Brain microvascular endothelial cell (primary cell): Measurements from ENCODE around the gene DENND10.
"Not testable (repeated sequence)": the region's sequence is repeated elsewhere in the genome, so short reads cannot be mapped to it uniquely, and the experiment has no call there.

Experiments
- DNase-seq: peaks from one replicate; pipeline ENCODE4 v3.0.0-alpha.2; 2020
- H3K27ac ChIP-seq: fragments of 250-450 bp; sonication (Bioruptor Pico); 2 replicates; pipeline ENCODE4 v1.5.1; 2020; ENCODE audit warnings: mild to moderate bottlenecking, moderate library complexity
- H3K27me3 ChIP-seq: fragments of 250-450 bp; sonication (Bioruptor Pico); replicated peaks from 2 replicates; pipeline ENCODE4 v1.5.1; 2020; ENCODE audit warnings: mild to moderate bottlenecking
- H3K36me3 ChIP-seq: fragments of 250-450 bp; sonication (Bioruptor Pico); replicated peaks from 2 replicates; pipeline ENCODE4 v1.5.1; 2020; ENCODE audit warnings: mild to moderate bottlenecking
- H3K4me3 ChIP-seq: 2 replicates; pipeline ENCODE4 v1.5.1; 2011; ENCODE audit warnings: low read depth, mild to moderate bottlenecking, control low read depth, low read length, moderate library complexity
- CTCF ChIP-seq: IDR thresholded peaks from 2 replicates; pipeline ENCODE4 v1.5.1; 2011; ENCODE audit warnings: low read depth, mild to moderate bottlenecking, moderate library complexity, low read length, control low read depth, inconsistent platforms; ENCODE audit errors: missing control alignments
- in situ Hi-C: cut with HindIII; loops from 2 replicates; pipeline ENCODE4 v1.10.0; 2017; ENCODE audit warnings: low sequenced_read_pairs, low pct_ligation_motif_present

DENND10 gene

DNA sequence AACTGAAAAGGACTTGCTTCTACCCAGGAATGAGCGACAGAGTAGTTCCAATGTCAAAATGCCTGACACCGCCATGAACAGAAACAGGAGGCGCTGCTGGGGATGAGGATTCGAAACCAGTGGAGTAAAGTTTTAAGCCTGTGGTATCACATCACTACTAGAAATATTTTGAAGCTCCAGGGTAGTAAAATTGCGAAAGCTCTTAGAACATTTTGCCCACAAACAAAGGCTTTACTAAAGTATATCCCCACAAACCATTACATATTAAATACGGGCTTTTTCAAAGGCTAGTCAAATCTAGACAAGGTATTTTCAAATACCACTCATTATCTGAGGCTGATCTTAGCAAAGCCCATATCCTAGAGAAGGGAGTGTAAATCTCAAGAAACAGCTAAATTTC lies 72.3 kb downstream of the DENND10 start:
- in situ Hi-C loops = no loop called here
- DNase-seq = no peak
- no peak for TF ChIP-seq CTCF
- H3K4me3 ChIP-seq = no peak overlapping the region
- H3K36me3 ChIP-seq = peaks cover 22% of the 10 kb centered on the region
- H3K27ac ChIP-seq = no peak overlapping the region
- H3K27me3 ChIP-seq = no peaks in the 10 kb centered on the region

DNA sequence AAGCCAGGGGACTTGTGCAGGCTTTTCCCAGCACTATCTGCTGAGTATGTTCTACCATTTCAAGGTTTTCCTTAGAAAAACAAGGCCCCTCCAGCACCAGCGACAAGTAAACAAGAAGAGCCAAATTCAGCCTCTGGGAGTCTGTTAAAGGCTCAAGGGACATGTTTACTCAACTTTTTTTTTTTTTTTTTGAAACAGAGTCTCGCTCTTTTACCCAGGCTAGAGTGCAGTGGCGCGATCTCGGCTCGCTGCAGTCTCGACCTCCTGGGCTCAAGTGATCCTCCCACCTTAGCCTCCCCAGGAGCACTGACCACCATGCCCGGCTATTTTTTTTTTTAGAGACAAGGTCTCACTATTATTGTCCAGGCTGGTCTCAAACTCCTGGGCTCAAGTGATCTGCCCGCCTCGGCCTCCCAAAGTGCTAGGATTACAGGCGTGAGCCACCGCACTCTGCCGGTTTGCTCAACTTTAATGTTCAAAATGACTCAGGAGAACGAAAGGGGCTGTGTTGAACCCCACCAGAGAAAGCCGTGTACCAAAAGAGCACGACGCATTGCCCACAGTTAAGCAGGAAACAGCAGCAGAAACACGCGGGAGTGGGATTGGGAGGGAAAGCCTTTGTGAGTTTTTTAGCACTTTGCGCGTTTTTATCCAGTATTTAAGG lies 73.9 kb downstream of the DENND10 start:
- Histone ChIP-seq H3K27ac (peak overlapping the region; percentile 88), H3K27me3 (no peaks in the 10 kb centered on the region), H3K4me3 (peak overlapping the region; percentile 97), H3K36me3 (peaks cover 8% of the 10 kb centered on the region)
- no peak for TF ChIP-seq CTCF
- peak; percentile 16 for DNase-seq
- in situ Hi-C loops = no loop called here

- Histone ChIP-seq H3K27me3 (no peaks in the 10 kb centered on the region), H3K4me3 (peak within 1 kb of the TSS; percentile 97), H3K27ac (peak within 1 kb of the TSS; percentile 88), H3K36me3 (peaks cover 4% of the 10 kb centered on the region)
- DNase-seq = peak; percentile 80
- in situ Hi-C loops = no loop called here
- TF ChIP-seq CTCF = peak; percentile 22
These were observed 74.6 kb downstream of the DENND10 start, which contains the start of gene PRDX3 for GRCh38 chr10:119178372-119179119. PRDX3 (minus strand) TSS chr10:119178812; CDS start chr10:119178790, 22 bp downstream.

GRCh38 chr10:119180850-119181400 lies 77.0 kb downstream of the DENND10 start:
- H3K27me3 ChIP-seq, in situ Hi-C loops, H3K4me3 ChIP-seq, DNase-seq, H3K27ac ChIP-seq, H3K36me3 ChIP-seq: not testable (repeated sequence)

- Histone ChIP-seq H3K27ac (no peak overlapping the region), H3K36me3 (no peaks in the 10 kb centered on the region), H3K4me3 (no peak overlapping the region), H3K27me3 (no peaks in the 10 kb centered on the region)
- in situ Hi-C loops = no loop called here
- DNase-seq = no peak
- TF ChIP-seq CTCF = no peak
These were observed 79.9 kb downstream of the DENND10 start for GRCh38 chr10:119183664-119184412.
